Small intestine (tissue), 7 donors: ENCODE results near the gene TBC1D1. TPM values are rescaled to one million over a fixed set of nuclear protein-coding genes. Genes with fewer than 3 reads are reported as not detected.
A peak's percentile ranks its signal among the peaks of the same experiment; 100 is the strongest.

Experiments
- DNase-seq, 2 donors: peaks; one replicate each; pipeline versions ENCODE4 v3.0.0 to v3.0.0-alpha.2; 2013
- FAIRE-seq: peaks from 2 replicates; lab custom pipeline; 2012; peaks lifted over from hg19 to GRCh38; lab: Jason Lieb, UNC
- H3K27ac ChIP-seq, 3 donors: one replicate each; pipeline ENCODE4 v1.5.1; 2013; ENCODE audit warnings: low read length in 2 of 3, mild to moderate bottlenecking in 2 of 3, control low read depth in 1 of 3, inconsistent platforms in 1 of 3, low read depth in 1 of 3, moderate library complexity in 1 of 3
- H3K27me3 ChIP-seq, 3 donors: one replicate each; pipeline ENCODE4 v1.6.1; 2013; ENCODE audit warnings: low read length in 3 of 3, inconsistent platforms in 1 of 3; ENCODE audit not compliant: control insufficient read depth in 3 of 3, insufficient read depth in 3 of 3
- H3K36me3 ChIP-seq, 3 donors: one replicate each; pipeline ENCODE4 v1.6.1; 2013; ENCODE audit warnings: low read length in 3 of 3, inconsistent platforms in 1 of 3, low read depth in 1 of 3, mild to moderate bottlenecking in 1 of 3, moderate library complexity in 1 of 3; ENCODE audit not compliant: control insufficient read depth in 3 of 3, insufficient read depth in 2 of 3
- H3K4me1 ChIP-seq, 3 donors: one replicate each; pipeline ENCODE4 v1.6.1; 2013; ENCODE audit warnings: low read length in 2 of 3, inconsistent platforms in 1 of 3, low read depth in 1 of 3, mild to moderate bottlenecking in 1 of 3, moderate library complexity in 1 of 3; ENCODE audit not compliant: control insufficient read depth in 3 of 3, insufficient read depth in 2 of 3
- H3K4me3 ChIP-seq, 3 donors: one replicate each; pipeline ENCODE4 v1.5.1; 2013; ENCODE audit warnings: low read length in 3 of 3, control low read depth in 1 of 3, inconsistent platforms in 1 of 3, low read depth in 1 of 3, mild to moderate bottlenecking in 1 of 3, moderate library complexity in 1 of 3
- H3K9me3 ChIP-seq, 2 donors: one replicate each; pipeline ENCODE4 v1.6.1; 2013; ENCODE audit warnings: low read depth in 1 of 2, low read length in 1 of 2; ENCODE audit not compliant: control insufficient read depth in 2 of 2, insufficient read depth in 1 of 2
- WGBS, 3 donors: extraction: QIAGEN DNeasy Blood & Tissue Kit; methylation state at CpG; one replicate each; pipeline ENCODE4 v1.1.7; 2013; 5-methylcytosine and 5-hydroxymethylcytosine counted together
- polyA plus RNA-seq, 4 donors: library from polyadenylated mRNA; stranded (reverse) in 3 of 4; unstranded in 1 of 4; fragments of 200-250 nt in 3 of 4; fragments of 120-200 nt in 1 of 4; gene quantifications; one replicate each; pipeline versions ENCODE4 v1.2.1 to v1.2.3, GENCODE V29; 2013
- donor health status: healthy with polysubstance abuse.
- donor health status: control.
- donor health status: control.
- donor health status: Bipolar disorder and iron deficiency.
- donor health status: healthy.

TBC1D1 gene
- polyA plus RNA-seq, 4 donors, result 38.3 to 118 (median 41.5) TPM

GRCh38 chr4:38046727-38047489, 156.0 kb downstream of the TBC1D1 start:
- DNase-seq (no peak), FAIRE-seq (no peak)
- Histone ChIP-seq H3K9me3 (no peaks in the 10 kb centered on the region), H3K36me3 (peaks cover 6 to 47% (median 14%) of the 10 kb centered on the region in 3 donors), H3K27ac (no peak overlapping the region), H3K4me1 (no peaks in the 10 kb centered on the region), H3K27me3 (no peaks in the 10 kb centered on the region), H3K4me3 (no peak overlapping the region)
- 78 to 95% (median 89%) methylated on average over 5 of the region's 5 CpGs for WGBS, 3 donors

GRCh38 chr4:38049545-38050170, 158.8 kb downstream of the TBC1D1 start:
- no peaks in the 10 kb centered on the region for H3K4me1 ChIP-seq
- DNase-seq (no peak), FAIRE-seq (no peak)
- H3K36me3 ChIP-seq, result peaks cover 10 to 50% (median 16%) of the 10 kb centered on the region in 3 donors
- no peaks in the 10 kb centered on the region for H3K9me3 ChIP-seq
- H3K4me3 ChIP-seq, result no peak overlapping the region
- no peaks in the 10 kb centered on the region for H3K27me3 ChIP-seq
- 90 to 92% (median 91%) methylated on average over 15 of the region's 15 CpGs for WGBS, 3 donors
- H3K27ac ChIP-seq, result peak overlapping the region in 1 of 3 donors; percentile 29

- WGBS, 3 donors, result 69 to 93% (median 82%) methylated on average over 10 of the region's 10 CpGs
- Histone ChIP-seq H3K27me3 (no peaks in the 10 kb centered on the region), H3K27ac (peak overlapping the region in 1 of 3 donors; percentile 74), H3K9me3 (no peaks in the 10 kb centered on the region), H3K4me1 (no peaks in the 10 kb centered on the region), H3K4me3 (no peak overlapping the region), H3K36me3 (peaks cover 11 to 57% (median 19%) of the 10 kb centered on the region in 3 donors)
- no peak for FAIRE-seq
- DNase-seq, result no peak
Measured at GRCh38 chr4:38050560-38051350, 159.9 kb downstream of the TBC1D1 start.

GRCh38 chr4:38055566-38055965, 164.7 kb downstream of the TBC1D1 start:
- peak overlapping the region in 1 of 3 donors; percentile 88 for H3K27ac ChIP-seq
- DNase-seq, result no peak
- peaks cover 7 to 61% (median 20%) of the 10 kb centered on the region in 3 donors for H3K36me3 ChIP-seq
- H3K9me3 ChIP-seq, result no peaks in the 10 kb centered on the region
- no peaks in the 10 kb centered on the region for H3K27me3 ChIP-seq
- no peaks in the 10 kb centered on the region for H3K4me1 ChIP-seq
- WGBS, 3 donors, result 66 to 86% (median 75%) methylated on average over 8 of the region's 8 CpGs
- no peak overlapping the region for H3K4me3 ChIP-seq
- no peak for FAIRE-seq

GRCh38 chr4:38056011-38056685, 165.3 kb downstream of the TBC1D1 start:
- Histone ChIP-seq H3K27ac (peak overlapping the region in 1 of 3 donors; percentile 88), H3K36me3 (peaks cover 7 to 64% (median 15%) of the 10 kb centered on the region in 3 donors), H3K4me1 (peaks cover 0 to 3% (median 0%) of the 10 kb centered on the region in 3 donors), H3K4me3 (no peak overlapping the region), H3K27me3 (no peaks in the 10 kb centered on the region), H3K9me3 (no peaks in the 10 kb centered on the region)
- no peak for DNase-seq
- WGBS, 3 donors, result 69 to 92% (median 85%) methylated on average over 10 of the region's 10 CpGs
- no peak for FAIRE-seq

- no peak for FAIRE-seq
- Histone ChIP-seq H3K4me1 (peaks cover 0 to 13% (median 0%) of the 10 kb centered on the region in 3 donors), H3K9me3 (no peaks in the 10 kb centered on the region), H3K27me3 (no peaks in the 10 kb centered on the region), H3K4me3 (no peak overlapping the region), H3K36me3 (peaks cover 7 to 58% (median 15%) of the 10 kb centered on the region in 3 donors), H3K27ac (no peak overlapping the region)
- DNase-seq, result no peak
- 80 to 89% (median 87%) methylated on average over 4 of the region's 4 CpGs for whole genome bisulfite sequencing, 3 donors
Measured at GRCh38 chr4:38058151-38058550, 167.3 kb downstream of the TBC1D1 start.

GRCh38 chr4:38060829-38061431, 170.0 kb downstream of the TBC1D1 start:
- H3K9me3 ChIP-seq, result no peaks in the 10 kb centered on the region
- WGBS, 3 donors, result 19 to 54% (median 31%) methylated on average over 4 of the region's 4 CpGs
- peaks cover 0 to 53% (median 4%) of the 10 kb centered on the region in 3 donors for H3K36me3 ChIP-seq
- H3K4me3 ChIP-seq, result no peak overlapping the region
- peak overlapping the region in 1 of 3 donors; percentile 24 for H3K27ac ChIP-seq
- H3K27me3 ChIP-seq, result no peaks in the 10 kb centered on the region
- DNase-seq, result no peak
- H3K4me1 ChIP-seq, result peaks cover 0 to 15% (median 0%) of the 10 kb centered on the region in 3 donors
- FAIRE-seq, result no peak
